Gastroesophageal sphincter (tissue), 2 donors: ENCODE results near the gene L1CAM.

Experiments
- EP300 ChIP-seq: sonication (generic); formaldehyde crosslinking; IDR thresholded peaks from one replicate; pipeline ENCODE4 v1.6.1; 2017; ENCODE audit warnings: antibody characterized with exemption, mild to moderate bottlenecking
- POLR2AphosphoS5 ChIP-seq: sonication (generic); formaldehyde crosslinking; IDR thresholded peaks from one replicate; pipeline ENCODE4 v1.6.1; 2017; ENCODE audit warnings: antibody characterized with exemption

DNA sequence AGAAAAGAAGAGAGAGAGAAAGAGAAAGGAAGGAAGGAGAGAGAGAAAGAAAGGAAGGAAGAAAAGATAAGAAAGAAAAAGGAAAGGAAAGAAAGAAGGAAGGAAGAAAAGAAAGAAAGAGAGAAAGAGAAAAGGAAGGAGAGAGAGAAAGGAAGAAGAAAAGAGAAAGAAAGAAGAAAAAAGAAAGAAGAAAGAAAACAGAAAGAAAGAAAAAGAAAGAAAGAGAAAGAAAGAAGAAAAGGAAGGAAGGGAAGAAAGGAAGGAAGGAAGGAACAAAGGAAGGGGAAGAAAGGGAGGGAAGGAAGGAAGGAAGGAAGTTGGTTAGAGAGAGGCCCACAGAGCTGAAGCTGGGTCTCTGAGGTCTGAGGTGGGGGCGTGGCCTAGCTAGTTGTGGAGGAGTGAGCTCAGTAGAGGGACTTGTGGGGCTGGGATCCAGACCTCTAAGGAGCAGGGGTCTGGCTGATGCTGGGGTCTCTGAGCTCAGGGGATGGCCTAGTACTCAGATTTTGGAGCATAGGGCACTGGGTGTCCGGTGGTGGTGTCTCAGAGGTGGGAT is 28.5 kb downstream of the L1CAM start:
- TF ChIP-seq EP300: no peak
- no peak for TF ChIP-seq POLR2AphosphoS5
